ENCODE measurements around the gene SLC22A31.
A peak's percentile ranks its signal among the peaks of the same experiment; 100 is the strongest.
"Not testable (repeated sequence)": the region's sequence is repeated elsewhere in the genome, so short reads cannot be mapped to it uniquely, and the experiment has no call there.

Gene SLC22A31

DNA sequence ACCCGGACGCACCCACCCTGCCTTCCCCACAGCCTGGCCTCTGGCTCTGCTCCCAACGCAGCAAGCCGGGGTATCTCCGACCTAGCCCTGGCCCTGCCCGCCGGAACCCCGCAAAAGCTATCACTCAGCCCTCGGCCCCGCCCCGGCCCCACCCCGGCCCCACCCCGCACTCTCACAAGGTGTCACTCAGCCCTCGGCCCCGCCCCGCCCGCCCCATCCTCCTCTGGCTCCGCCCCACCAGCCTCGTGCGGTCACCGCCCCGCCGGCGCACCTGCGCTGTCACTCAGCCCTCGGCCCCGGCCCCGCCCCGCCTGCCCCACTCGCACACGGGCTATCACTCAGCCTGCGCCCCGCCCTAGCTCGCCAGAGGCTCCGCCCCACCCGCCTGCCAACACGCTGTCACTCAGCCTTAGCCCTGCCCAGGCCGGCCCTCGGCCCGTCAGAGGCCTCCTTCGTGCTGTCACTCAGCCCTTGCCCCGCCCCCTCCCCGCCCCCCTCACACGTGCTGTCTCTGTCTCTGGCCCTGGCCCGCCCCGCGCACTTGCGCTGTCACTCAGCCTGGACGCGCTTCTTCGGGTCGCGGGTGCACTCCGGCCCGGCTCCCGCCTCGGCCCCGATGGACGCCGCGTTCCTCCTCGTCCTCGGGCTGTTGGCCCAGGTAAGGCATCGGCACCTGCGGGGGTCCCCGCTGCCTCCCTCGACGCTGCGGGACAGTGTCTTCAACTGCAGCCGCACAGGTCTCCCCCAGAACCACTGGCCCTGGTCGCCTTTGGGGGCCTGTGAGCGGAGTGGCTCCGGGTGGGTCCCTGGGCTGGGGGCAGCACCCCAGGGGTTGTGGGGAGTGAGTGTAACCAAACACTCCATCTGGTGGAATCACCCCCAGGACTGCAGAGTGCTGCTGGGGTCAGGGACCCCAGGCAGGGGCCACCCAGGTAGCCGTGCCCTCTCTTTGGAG, 28.8 kb downstream of the SLC22A31 start, which contains the start of gene CDH15:
Gene CDH15 (plus strand): TSS at position 533 of the 955 bp plus-strand sequence. CDS start 84 bp downstream, at position 617.
- DNase-seq (ENCODE audit: low read depth, low spot score), result peak; percentile 95
- peak within 1 kb of the TSS; percentile 42 for H3K4me3 ChIP-seq (ENCODE audit: low read length)

DNA sequence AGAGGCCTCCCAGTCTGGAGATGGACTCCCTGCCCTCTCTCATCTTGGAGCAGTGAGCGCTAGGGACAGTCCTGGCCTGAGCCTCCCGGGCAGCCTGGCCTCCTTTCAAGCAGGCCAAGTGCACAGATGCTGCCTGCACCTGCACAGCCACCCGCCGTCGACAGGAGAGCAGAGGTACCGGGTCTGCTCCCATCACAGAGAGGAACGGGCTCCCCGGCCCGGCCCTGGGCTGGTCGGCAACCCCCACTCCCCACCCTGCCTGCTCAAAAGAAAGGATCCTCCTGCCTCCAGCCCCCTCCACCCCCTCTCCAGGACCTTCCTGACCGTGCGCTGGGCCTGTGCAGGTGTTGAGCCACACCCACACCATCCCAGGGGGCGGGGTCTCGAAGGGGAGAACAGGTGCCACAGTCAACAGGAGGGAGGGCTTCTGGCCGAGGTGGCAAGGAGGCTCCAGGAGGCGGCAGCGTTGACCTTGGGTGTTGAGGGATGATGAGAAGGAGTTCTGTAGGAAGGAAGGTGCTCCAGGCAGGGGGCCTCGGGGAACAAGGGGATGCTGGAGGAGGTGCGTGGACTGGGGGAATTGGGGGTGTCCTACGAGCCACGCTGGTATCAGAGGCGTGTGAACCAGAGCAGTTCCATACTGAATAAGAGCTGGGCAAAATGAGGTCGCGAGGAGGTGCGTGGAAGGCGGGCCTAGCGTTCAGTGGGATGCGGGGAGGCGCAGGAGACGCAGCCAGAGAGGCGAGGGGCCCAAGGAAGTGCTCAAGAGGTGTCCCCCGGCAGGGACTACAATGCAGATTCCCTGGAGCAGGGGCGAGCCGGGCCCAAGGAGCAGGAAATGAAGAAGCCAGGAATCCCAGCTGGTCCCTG, 29.8 kb downstream of the SLC22A31 start:
- no peak for DNase-seq (ENCODE audit: low read depth, low spot score)
- H3K4me3 ChIP-seq (ENCODE audit: low read length), result peak overlapping the region; percentile 42

DNA sequence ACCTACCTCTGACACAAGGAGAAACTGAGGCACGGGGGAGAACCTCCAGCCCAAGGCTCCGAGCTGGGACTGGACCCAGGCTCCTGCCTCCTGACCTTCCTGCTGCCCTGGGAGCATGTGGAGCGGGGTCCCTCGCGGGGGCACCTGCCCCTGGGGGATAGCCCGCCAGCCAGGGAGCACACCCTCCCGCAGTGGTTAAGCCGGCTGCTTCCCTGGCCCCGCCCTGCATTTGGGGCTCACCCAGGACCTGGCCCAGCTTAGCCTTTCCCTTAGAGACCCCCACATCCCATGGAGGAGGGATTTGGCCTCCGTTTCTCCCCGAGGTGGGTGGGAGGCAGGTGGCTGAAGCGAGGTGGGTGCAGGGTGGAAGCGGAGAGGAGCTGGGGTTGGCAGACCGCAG, 30.6 kb downstream of the SLC22A31 start:
- H3K4me3 ChIP-seq (ENCODE audit: low read length), result no peak overlapping the region
- DNase-seq (ENCODE audit: low read depth, low spot score), result no peak

DNA sequence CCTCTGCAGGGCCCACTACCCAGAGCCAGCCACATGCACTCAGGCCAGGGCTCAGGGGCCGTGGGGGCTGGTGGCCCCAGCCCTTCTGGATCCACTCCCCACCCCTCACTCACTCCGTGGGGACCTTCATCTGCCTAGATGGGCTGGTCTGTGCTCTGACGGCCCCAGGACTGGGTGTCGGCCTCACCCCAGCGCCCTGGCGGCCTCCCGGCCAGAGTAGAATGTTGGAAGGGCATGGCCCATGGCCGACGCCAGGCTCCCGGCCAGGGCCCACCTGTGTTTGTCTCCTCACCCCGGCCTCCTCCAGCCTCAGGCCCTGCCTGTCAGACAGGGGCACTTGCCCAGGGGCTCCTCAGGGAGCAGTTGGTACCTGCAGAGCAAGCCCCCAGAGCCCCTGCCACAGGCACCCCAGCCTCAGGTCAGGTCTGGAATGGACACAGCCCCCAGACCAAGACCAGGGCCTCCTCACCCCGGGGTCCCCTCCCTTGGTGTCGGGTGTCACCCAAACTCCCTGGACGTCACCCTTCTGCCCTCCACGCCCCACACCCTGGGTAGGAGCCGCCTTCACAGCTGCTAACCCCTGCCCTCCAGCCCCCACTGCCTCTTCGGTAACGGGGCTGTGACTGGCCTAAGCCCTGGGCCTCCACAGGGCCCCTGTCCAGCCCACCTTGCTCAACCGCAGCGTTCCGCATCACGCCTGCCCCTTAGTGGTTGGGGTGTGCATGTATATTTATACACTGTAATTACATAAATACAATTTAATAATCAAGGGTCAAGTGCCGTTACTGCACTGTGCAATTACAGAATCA, 31.8 kb downstream of the SLC22A31 start:
- DNase-seq (ENCODE audit: low read depth, low spot score), result no peak
- H3K4me3 ChIP-seq (ENCODE audit: low read length), result no peak overlapping the region

DNA sequence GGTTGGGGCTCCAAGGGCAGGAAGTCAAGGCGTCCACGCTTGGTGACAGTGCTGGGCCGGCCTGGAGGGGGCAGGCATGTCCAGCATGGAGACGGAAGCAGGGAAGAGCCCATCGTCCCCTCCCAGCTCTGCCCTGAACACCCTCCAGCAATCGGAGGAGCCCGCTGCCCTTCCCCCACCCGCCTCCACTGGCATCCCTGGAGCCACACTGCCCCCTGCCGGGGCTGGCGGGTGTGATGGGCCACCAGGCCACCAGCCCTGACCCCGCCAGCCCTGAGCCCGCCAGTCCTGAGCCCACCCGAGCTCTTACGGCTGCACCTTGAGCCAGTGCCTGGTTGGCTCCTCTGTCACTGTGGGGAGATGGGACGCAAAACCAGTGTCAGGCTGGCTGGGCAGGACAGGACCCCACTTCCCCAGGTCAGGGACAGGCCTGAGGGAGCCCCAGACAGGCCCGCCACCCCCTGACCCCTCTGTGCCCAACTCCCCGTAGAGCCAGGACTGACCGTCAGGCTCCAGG, 32.9 kb downstream of the SLC22A31 start:
- no peak for DNase-seq (ENCODE audit: low read depth, low spot score)
- H3K4me3 ChIP-seq (ENCODE audit: low read length), result no peak overlapping the region

DNA sequence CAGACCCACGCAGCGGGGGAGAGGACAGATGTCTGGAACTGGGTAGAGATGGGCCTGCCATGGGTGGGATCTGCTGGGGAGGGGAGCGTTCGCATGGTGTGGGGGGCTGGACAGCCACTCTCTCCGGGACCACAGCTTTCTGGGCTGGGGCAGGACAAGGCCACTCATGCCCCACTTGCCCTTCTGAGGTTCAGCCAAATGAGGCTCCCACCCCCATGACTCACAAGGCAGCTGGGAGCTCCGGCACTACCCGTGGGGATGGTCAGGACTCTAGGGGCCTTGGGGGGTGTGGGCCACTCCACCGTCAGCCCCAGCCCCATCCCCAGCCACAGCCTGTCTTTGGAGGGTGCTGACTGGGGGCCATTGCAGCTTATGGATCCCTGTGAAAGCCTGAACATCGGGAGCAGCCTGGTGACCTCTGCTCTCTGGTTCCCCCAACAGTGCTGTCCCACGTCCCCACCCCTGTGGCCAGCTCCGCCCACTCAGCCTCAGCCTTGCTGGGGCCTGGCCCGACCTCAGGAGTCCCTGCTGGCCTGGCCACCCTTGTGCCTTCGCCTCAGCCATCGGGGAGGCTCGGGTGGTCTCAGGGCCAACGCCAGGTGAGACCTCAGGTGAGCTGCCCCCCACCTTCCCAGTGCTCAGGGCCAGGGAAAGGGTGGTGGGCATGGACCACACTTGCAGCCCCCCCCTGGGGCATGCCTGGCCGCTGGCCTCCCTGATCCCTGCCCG, 33.5 kb downstream of the SLC22A31 start:
- no peak overlapping the region for H3K4me3 ChIP-seq (ENCODE audit: low read length)
- DNase-seq (ENCODE audit: low read depth, low spot score), result no peak

DNA sequence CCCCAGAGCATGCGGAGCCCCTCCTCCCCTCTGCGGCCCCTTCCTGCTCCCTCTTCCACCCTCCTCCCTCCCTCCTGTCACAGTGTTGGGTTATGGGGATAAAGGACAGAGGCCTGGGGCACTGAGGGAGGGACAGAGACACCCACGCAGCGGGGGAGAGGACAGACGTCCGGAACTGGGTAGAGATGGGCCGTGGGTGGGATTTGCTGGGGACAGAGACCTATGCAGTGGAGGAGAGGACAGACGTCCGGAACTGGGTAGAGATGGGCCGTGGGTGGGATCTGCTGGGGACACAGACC, 34.7 kb downstream of the SLC22A31 start:
- H3K4me3 ChIP-seq (ENCODE audit: low read length); DNase-seq (ENCODE audit: low read depth, low spot score): not testable (repeated sequence)

DNA sequence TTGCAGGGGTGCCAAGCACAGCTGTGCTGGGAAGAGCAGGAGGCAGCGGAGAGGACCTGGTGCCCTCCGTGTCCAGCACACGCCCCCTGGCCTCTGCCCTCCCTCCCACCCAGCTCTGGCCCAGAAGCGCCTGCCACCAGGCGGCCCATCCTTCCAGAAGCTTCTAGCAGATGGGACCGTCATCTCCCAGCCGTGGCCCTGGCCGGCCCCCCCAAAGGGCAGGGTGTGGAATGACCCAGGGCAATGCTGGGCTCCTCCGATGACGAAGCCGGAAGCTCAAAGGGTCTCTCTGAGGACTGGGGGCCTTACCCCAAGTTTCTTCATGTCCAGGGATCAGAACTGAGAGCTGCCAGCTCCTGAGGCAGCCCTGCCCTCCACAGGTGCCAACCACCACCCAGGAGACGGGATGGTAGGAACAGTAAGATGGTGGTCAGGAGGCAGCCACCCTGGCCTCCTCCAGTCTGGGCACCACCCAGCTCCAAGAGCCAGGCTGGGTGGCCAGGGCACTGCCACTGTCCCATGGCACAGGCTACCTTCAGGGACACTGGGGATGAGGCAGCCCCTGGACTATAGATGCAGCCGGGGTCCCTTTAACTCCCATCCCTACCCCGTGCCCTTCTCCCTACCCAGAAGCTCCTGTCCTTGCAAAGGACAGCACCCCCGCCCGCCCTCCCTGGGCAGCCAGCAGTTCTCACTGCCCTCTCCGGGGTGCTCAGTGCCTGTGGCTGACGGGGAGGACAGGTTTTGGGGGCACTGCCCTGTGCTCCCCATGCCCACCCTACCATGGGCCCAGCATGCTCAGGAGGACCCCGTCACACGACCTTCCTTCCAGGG, 35.3 kb downstream of the SLC22A31 start:
- H3K4me3 ChIP-seq (ENCODE audit: low read length), result no peak overlapping the region

DNA sequence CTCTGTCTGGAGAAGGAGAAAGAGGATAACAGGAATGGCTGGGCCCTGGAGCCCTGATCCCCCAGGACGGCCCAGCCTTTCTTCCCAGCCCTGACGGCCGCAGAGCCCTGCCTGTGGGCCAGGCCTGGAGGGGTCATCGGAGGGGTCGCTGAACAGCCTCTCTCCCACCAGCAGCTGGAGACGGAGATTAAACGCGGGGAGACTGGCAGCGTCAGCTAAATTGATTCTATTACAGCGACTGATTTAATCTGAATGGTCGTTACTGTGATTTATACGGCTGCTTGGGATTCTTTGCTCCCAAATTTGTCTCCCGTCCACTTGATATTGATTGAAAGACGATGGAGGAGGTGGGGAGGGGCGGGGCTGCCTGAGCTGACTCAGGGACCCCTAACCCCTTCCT, 35.9 kb downstream of the SLC22A31 start:
- no peak overlapping the region for H3K4me3 ChIP-seq (ENCODE audit: low read length)
- DNase-seq (ENCODE audit: low read depth, low spot score), result no peak

More for the DNA sequence above, 35.3 kb downstream of the SLC22A31 start:
- DNase-seq (ENCODE audit: low read depth, low spot score), result no peak

DNA sequence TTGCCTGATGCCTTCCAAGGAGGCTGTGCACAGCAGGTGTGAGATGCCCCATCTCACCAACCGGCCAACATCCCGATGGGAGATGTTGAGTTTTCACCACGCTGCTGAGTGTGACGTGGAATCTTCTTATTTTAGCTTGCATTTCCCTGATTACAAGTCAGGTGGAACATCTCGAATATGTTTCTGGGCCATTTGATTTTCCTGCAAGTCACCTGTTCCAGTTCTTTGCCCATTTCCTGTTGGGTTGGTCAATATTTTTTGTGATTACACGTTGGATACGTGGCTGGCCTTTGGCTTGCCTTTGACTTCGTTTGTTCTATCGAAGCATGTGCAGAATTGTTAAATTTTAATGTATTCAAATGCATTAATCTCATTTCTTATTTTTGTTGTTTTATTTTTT, 37.0 kb downstream of the SLC22A31 start:
- H3K4me3 ChIP-seq (ENCODE audit: low read length), result no peak overlapping the region
- no peak for DNase-seq (ENCODE audit: low read depth, low spot score)

DNA sequence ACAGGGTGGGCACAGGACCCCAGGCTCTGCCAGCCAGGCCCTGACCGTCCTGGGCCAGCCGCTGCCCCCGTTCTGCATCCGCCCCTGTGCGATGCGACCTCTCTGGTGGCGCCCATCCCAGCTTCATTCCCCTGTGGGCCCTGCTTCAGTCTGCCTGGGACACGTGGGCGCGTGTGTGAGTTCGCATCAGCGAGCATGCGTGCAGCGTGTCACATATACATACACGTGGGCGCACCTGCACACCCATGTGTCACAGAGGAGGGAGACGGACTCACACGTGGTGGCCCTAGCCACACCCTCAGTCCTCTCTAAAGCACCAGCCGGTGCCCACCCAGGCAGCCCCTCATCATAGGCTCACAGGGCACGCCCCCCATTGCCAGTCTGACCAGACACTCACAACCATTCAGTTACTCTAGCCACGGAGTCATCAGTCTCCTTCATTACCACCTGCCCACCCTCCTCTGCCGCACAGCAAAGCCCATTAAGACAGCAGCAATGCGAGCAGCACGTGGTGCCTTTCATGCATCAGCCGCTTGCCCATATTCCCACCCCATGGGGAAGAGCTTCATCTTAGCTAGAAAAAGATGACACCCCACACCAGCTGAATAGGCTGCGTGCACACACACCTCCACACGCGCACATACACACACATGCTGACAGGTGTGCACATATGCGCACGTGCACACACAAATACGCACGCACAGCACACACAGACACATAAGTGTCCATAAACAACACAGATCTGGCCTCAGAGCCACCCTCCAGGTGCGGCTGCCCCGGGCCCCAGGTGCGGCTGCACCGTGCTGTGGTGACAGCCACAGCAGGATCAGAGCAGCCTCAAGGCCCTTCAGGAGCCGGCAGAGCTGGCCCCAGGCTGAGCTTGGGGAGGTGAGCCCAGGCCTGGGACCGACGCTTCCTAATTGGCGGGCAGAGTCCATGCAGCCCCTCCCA, 38.3 kb downstream of the SLC22A31 start:
- no peak for DNase-seq (ENCODE audit: low read depth, low spot score)
- H3K4me3 ChIP-seq (ENCODE audit: low read length), result no peak overlapping the region

DNA sequence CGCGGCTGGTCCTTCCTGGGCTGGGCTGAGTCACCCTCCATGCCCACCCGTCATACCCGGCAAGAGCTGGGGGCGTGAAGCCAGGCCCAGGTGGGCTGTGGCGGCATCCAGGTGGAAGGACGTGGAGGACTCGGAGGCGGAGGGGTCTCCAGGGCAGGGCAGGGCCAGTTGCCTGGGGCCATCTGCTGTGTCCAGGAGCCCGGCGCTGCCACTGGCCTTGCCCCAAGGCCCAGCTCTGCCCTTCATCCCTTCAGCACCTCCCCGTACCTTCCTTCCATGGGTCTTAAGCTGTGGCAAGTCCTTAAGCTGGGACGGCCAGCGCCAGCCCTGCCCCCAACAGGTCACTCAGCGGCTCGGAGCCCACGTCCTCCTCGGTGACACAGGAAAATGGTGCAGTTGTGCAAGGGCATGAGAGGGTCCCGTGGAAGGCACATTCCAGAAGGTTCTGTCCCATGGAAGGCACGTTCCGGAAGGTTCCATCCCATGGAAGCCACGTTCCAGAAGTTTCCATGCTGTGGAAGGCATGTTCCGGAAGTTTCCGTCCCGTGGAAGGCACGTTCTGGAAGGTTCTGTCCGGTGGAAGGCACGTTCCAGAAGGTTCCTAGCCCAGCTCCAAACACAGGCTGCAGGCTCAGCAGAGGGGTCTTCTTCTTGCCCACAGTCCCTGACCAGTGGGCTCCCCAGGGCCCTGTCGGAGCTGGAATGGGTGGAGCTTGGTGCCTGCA, 39.2 kb downstream of the SLC22A31 start:
- H3K4me3 ChIP-seq (ENCODE audit: low read length), result no peak overlapping the region
- no peak for DNase-seq (ENCODE audit: low read depth, low spot score)

DNA sequence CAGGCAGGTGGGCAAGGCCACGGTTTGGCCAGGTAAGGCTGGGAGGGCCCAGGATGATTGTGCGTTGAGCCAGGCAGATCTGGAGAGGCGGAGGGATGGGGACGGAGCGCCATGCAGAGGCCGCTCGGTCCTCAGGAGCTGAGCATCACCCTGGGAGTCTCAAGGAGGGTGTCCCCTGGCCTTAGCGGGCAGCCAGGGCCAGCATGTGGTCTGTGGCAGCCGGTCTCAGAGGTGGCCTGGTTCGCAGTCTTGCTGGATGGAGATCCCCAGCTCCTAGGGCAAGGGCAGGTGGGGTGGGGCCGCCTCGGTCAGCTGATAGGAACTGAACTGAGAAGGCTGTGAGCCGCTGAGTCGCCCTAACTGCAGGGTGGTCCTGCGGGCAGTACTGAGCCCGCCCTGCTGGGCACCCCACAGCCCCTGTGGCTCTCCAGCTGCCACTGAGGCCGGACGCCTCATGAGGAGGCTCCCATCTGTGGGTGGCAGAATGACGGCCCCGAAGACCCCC, 40.4 kb downstream of the SLC22A31 start:
- no peak for DNase-seq (ENCODE audit: low read depth, low spot score)
- no peak overlapping the region for H3K4me3 ChIP-seq (ENCODE audit: low read length)

DNA sequence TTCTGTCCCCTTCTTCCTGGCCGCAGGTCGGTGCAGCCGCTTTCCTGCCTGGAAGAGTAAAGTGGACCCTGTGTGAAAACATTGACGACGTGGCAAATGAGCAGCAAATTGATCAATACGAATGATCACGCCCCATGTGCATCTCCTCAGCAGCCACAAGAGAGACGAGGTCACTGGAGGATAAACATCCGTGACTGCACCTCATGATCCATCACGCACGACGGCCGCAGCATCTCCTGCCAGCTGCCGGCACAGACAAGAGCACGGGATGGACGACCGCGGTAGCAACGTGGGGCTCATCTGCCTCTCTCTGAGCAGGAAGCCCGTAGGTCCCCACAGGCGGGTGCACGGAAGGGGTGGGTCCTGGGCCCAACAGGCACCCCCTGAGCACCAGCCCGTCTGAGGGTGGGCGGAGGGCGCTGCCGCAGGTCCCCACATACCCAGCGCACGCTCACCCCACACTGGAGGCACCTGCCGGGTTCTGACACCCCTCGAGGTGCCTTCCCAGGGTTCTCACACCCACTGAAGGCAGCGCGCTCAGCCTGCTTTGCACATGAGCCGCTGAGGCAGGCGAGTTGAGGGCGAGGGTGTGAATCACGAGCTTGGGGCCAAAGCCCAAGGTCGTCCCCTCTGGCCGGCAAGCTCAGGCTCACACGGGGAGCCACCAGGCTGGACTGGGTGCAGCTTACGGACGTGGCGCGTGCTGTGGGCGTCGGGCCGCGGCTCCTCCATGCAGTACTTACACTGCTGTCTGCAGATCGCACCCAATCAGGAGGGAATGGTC, 41.1 kb downstream of the SLC22A31 start:
- H3K4me3 ChIP-seq (ENCODE audit: low read length), result no peak overlapping the region
- no peak for DNase-seq (ENCODE audit: low read depth, low spot score)

DNA sequence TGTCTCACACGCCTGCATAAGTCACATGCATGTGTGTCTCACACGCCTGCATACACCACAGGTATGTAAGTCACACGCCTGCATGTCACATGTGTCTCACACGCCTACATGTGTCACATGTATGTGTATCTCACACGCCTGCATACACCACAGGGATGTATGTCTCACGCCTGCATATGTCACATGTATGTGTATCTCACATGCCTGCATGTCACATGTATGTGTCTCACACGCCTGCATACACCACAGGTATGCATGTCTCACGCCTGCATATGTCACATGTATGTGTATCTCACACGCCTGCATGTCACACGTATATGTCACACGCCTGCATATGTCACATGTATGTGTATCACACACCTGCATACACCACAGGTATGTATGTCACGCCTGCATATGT, 42.6 kb downstream of the SLC22A31 start:
- no peak for DNase-seq (ENCODE audit: low read depth, low spot score)
- H3K4me3 ChIP-seq (ENCODE audit: low read length), result no peak overlapping the region
